NOMO-1 (cell line): ENCODE data around the gene MAML3.
"Not testable (repeated sequence)": the region's sequence is repeated elsewhere in the genome, so short reads cannot be mapped to it uniquely, and the experiment has no call there.

Experiments used
- DNase-seq, 2 experiments: peaks; one replicate each; lab custom pipeline; 2025; ENCODE audit not compliant: unreplicated experiment in 2 of 2; lab: John Stamatoyannopoulos, UW

MAML3 gene

GRCh38 chr4:139973015-139973414 lies 181.0 kb downstream of the MAML3 start:
- no peak for DNase-seq

- DNase-seq = no peak
Observed at GRCh38 chr4:139972305-139972704, 181.7 kb downstream of the MAML3 start.

- DNase-seq = no peak
Observed at GRCh38 chr4:139971111-139971510, 182.9 kb downstream of the MAML3 start.

GRCh38 chr4:139969635-139970266 lies 184.2 kb downstream of the MAML3 start:
- DNase-seq = no peak

GRCh38 chr4:139968831-139969230 lies 185.2 kb downstream of the MAML3 start:
- DNase-seq = no peak

GRCh38 chr4:139966383-139966782 lies 187.6 kb downstream of the MAML3 start:
- no peak for DNase-seq

- DNase-seq = no peak
Observed at GRCh38 chr4:139965789-139966188, 188.2 kb downstream of the MAML3 start.

- DNase-seq = no peak
Observed at GRCh38 chr4:139963708-139964107, 190.3 kb downstream of the MAML3 start.

- no peak for DNase-seq
Observed at GRCh38 chr4:139962130-139962684, 191.8 kb downstream of the MAML3 start.

- peak in 1 of 2 experiments; percentile 26 for DNase-seq
Observed at GRCh38 chr4:139961344-139961946, 192.5 kb downstream of the MAML3 start.

GRCh38 chr4:139959396-139959795 lies 194.6 kb downstream of the MAML3 start:
- DNase-seq = no peak

- DNase-seq = no peak
Observed at GRCh38 chr4:139958739-139959098, 195.3 kb downstream of the MAML3 start.

- DNase-seq = peak in 1 of 2 experiments; percentile 3
Observed at GRCh38 chr4:139957986-139958738, 195.8 kb downstream of the MAML3 start.

GRCh38 chr4:139957065-139957464 lies 196.9 kb downstream of the MAML3 start:
- no peak for DNase-seq

- DNase-seq = no peak
Observed at GRCh38 chr4:139956507-139957017, 197.4 kb downstream of the MAML3 start.

- no peak for DNase-seq
Observed at GRCh38 chr4:139955600-139955999, 198.4 kb downstream of the MAML3 start.

- DNase-seq = no peak
Observed at GRCh38 chr4:139954512-139954911, 199.5 kb downstream of the MAML3 start.

GRCh38 chr4:139951021-139951420 lies 203.0 kb downstream of the MAML3 start:
- no peak for DNase-seq

- DNase-seq = peak in 1 of 2 experiments; percentile 8
Observed at GRCh38 chr4:139950568-139950967, 203.4 kb downstream of the MAML3 start.

GRCh38 chr4:139944916-139945315 lies 209.1 kb downstream of the MAML3 start:
- not testable (repeated sequence) for DNase-seq

- no peak for DNase-seq
Observed at GRCh38 chr4:139943277-139943676, 210.7 kb downstream of the MAML3 start.
